ENCODE measurements around the gene IGF1R. TPM values are rescaled to one million over a fixed set of nuclear protein-coding genes. Genes with fewer than 3 reads are reported as not detected.
"Not testable (repeated sequence)": the region's sequence is repeated elsewhere in the genome, so short reads cannot be mapped to it uniquely, and the experiment has no call there.

IGF1R gene
- total RNA-seq, 1 experiment from 2014 or later, result 3.8 TPM

- DNase-seq (no peak), ATAC-seq (no peak)
- intact Hi-C loops (cut with micrococcal nuclease), result no loop called here
- no peaks in the 10 kb centered on the region for H3K9me3 ChIP-seq (ENCODE audit: low read length)
- H3K79me2 ChIP-seq (ENCODE audit: low read length), result no peaks in the 10 kb centered on the region
- ChIA-PET CTCF (no interaction called here), POLR2A (ENCODE audit: unreplicated experiment) (no interaction called here)
- no peaks in the 10 kb centered on the region for H3K9me2 ChIP-seq (replicated peaks; ENCODE audit: low read length)
- TF ChIP-seq EZH2phosphoT487 (IDR thresholded peaks at IDR 0.05; ENCODE audit: borderline replicate concordance, low read length) (no peak), CTCF (conservative IDR thresholded peaks at IDR 0.05; ENCODE audit: low read depth, low read length) (no peak), EZH2 (IDR thresholded peaks at IDR 0.05; ENCODE audit: low read length, unreplicated experiment) (no peak)
- H2AFZ ChIP-seq (ENCODE audit: low read length), result no peak overlapping the region
- no peaks in the 10 kb centered on the region for H3F3A ChIP-seq (ENCODE audit: low read length, unreplicated experiment)
- H3K36me3 ChIP-seq (ENCODE audit: low read depth, low read length), result no peaks in the 10 kb centered on the region
- H3K27me3 ChIP-seq (ENCODE audit: low read length), result no peaks in the 10 kb centered on the region
- no peaks in the 10 kb centered on the region for H3K4me1 ChIP-seq (ENCODE audit: insufficient read depth, low read length)
- H3K9ac ChIP-seq (ENCODE audit: low read length), result no peak overlapping the region
- no TSS peak for BruUV-seq (replicated peaks)
- no peaks in the 10 kb centered on the region for H4K20me1 ChIP-seq (ENCODE audit: low read length)
- no peak overlapping the region for H3K4me2 ChIP-seq (ENCODE audit: low read length)
- no peak overlapping the region for H3K4me3 ChIP-seq (ENCODE audit: low read length)
- H3K27ac ChIP-seq (ENCODE audit: low read length), result no peak overlapping the region
These were observed 349.9 kb downstream of the IGF1R start for GRCh38 chr15:98998279-98998678.

GRCh38 chr15:98999233-98999632 is 350.9 kb downstream of the IGF1R start:
- ChIA-PET CTCF (no interaction called here), POLR2A (ENCODE audit: unreplicated experiment) (no interaction called here)

GRCh38 chr15:99002226-99002625 is 353.9 kb downstream of the IGF1R start:
- Histone ChIP-seq H3K36me3 (ENCODE audit: low read depth, low read length) (no peaks in the 10 kb centered on the region), H3K4me2 (ENCODE audit: low read length) (no peak overlapping the region), H3K9ac (ENCODE audit: low read length) (no peak overlapping the region), H3K4me3 (ENCODE audit: low read length) (no peak overlapping the region), H4K20me1 (ENCODE audit: low read length) (no peaks in the 10 kb centered on the region), H3F3A (ENCODE audit: low read length, unreplicated experiment) (no peaks in the 10 kb centered on the region), H3K27ac (ENCODE audit: low read length) (no peak overlapping the region), H3K4me1 (ENCODE audit: insufficient read depth, low read length) (no peaks in the 10 kb centered on the region), H3K9me3 (ENCODE audit: low read length) (no peaks in the 10 kb centered on the region), H3K79me2 (ENCODE audit: low read length) (no peaks in the 10 kb centered on the region), H3K9me2 (replicated peaks; ENCODE audit: low read length) (no peaks in the 10 kb centered on the region), H2AFZ (ENCODE audit: low read length) (no peak overlapping the region), H3K27me3 (ENCODE audit: low read length) (no peaks in the 10 kb centered on the region)
- no peak for TF ChIP-seq EZH2 (IDR thresholded peaks at IDR 0.05; ENCODE audit: low read length, unreplicated experiment)
- no peak for TF ChIP-seq CTCF (conservative IDR thresholded peaks at IDR 0.05; ENCODE audit: low read depth, low read length)
- TF ChIP-seq EZH2phosphoT487 (IDR thresholded peaks at IDR 0.05; ENCODE audit: borderline replicate concordance, low read length), result no peak
- CTCF ChIA-PET, result no interaction called here
- intact Hi-C loops (cut with micrococcal nuclease), result no loop called here
- POLR2A ChIA-PET (ENCODE audit: unreplicated experiment), result no interaction called here
- no peak for DNase-seq
- no TSS peak for BruUV-seq (replicated peaks)
- ATAC-seq, result no peak

More at GRCh38 chr15:98999233-98999632, 350.9 kb downstream of the IGF1R start:
- H3K79me2 ChIP-seq (ENCODE audit: low read length), result no peaks in the 10 kb centered on the region
- no peaks in the 10 kb centered on the region for H3K4me1 ChIP-seq (ENCODE audit: insufficient read depth, low read length)
- no peak for ATAC-seq
- TF ChIP-seq CTCF (conservative IDR thresholded peaks at IDR 0.05; ENCODE audit: low read depth, low read length), result no peak
- H3K9ac ChIP-seq (ENCODE audit: low read length), result no peak overlapping the region
- no peak for DNase-seq
- no peak overlapping the region for H3K4me3 ChIP-seq (ENCODE audit: low read length)
- H3K36me3 ChIP-seq (ENCODE audit: low read depth, low read length), result no peaks in the 10 kb centered on the region
- intact Hi-C loops (cut with micrococcal nuclease), result no loop called here
- no TSS peak for BruUV-seq (replicated peaks)
- no peaks in the 10 kb centered on the region for H3F3A ChIP-seq (ENCODE audit: low read length, unreplicated experiment)
- no peaks in the 10 kb centered on the region for H4K20me1 ChIP-seq (ENCODE audit: low read length)
- no peaks in the 10 kb centered on the region for H3K27me3 ChIP-seq (ENCODE audit: low read length)
- H3K27ac ChIP-seq (ENCODE audit: low read length), result no peak overlapping the region
- no peak overlapping the region for H2AFZ ChIP-seq (ENCODE audit: low read length)
- H3K9me3 ChIP-seq (ENCODE audit: low read length), result no peaks in the 10 kb centered on the region
- no peaks in the 10 kb centered on the region for H3K9me2 ChIP-seq (replicated peaks; ENCODE audit: low read length)
- H3K4me2 ChIP-seq (ENCODE audit: low read length), result no peak overlapping the region

GRCh38 chr15:99003317-99003716 is 355.0 kb downstream of the IGF1R start:
- H3K27ac ChIP-seq (ENCODE audit: low read length); intact Hi-C loops (cut with micrococcal nuclease); H3K4me3 ChIP-seq (ENCODE audit: low read length); H3K9me3 ChIP-seq (ENCODE audit: low read length); POLR2A ChIA-PET (ENCODE audit: unreplicated experiment); H3K9me2 ChIP-seq (replicated peaks; ENCODE audit: low read length); H3F3A ChIP-seq (ENCODE audit: low read length, unreplicated experiment); H3K36me3 ChIP-seq (ENCODE audit: low read depth, low read length); H2AFZ ChIP-seq (ENCODE audit: low read length); CTCF ChIA-PET; H3K27me3 ChIP-seq (ENCODE audit: low read length); H3K79me2 ChIP-seq (ENCODE audit: low read length); ATAC-seq; H3K4me1 ChIP-seq (ENCODE audit: insufficient read depth, low read length); H4K20me1 ChIP-seq (ENCODE audit: low read length); DNase-seq; H3K4me2 ChIP-seq (ENCODE audit: low read length); H3K9ac ChIP-seq (ENCODE audit: low read length); BruUV-seq (replicated peaks): not testable (repeated sequence)
